Hindlimb muscle (tissue), 1 donor: ENCODE data around the gene ANKRD63. TPM values are rescaled to one million over a fixed set of nuclear protein-coding genes. Genes with fewer than 3 reads are reported as not detected.
A peak's percentile ranks its signal among the peaks of the same experiment; 100 is the strongest.

Experiments
- DNase-seq: peaks from one replicate; pipeline ENCODE4 v3.0.0-alpha.2; 2013
- polyA plus RNA-seq: library from polyadenylated mRNA; unstranded; fragments of 120-200 nt; gene quantifications from one replicate; pipeline ENCODE4 v1.2.1, GENCODE V29; 2013; ENCODE audit not compliant: insufficient read length

The ANKRD63 gene
- polyA plus RNA-seq, 1 donor = 0.40 TPM

DNA sequence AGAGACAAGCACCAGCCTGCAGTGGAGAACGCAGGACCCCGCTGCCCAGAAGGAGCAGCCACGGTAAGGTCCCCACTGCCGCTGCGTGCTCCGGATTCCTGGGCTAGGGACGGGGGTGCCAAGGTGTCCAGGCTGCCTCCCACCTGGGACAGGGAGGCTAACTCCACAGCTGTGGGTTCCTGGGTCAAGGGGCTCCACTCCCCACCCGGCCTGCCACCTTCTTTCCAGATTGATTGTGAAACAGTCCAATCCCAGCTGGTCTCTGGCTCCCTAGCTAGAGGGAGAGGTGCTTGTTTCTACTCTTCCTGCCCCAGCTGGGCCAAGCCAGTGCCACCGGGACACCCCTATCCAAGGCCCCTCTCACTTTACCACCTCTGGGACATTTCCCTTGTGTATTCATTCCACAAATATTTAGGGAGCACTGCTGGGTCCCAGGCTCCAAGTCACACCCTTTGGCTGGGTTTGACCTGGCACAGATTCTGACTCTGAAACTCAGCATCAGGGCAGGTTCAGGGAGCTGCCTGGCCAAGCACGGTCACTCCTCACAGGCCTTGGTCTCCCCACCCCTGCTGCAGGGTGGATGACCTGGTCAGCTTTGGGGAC lies 42.1 kb downstream of the ANKRD63 start:
- DNase-seq = no peak

- no peak for DNase-seq
Observed at GRCh38 chr15:40239693-40240618, 42.9 kb downstream of the ANKRD63 start.

DNA sequence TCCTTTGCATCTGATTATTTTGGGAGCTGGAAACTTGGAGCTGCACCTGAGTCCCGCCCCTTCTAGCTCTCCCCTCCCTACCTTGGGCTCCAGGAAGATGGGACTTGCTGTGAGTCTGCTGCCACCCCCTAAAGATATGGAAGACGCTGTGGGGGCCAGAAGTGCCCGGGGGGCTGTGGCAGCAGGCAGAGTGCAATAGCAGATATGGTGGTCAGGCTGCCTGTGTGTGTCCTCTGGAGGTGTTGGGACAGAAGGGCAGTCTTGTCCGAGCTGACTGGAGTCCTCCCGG lies 43.5 kb downstream of the ANKRD63 start:
- DNase-seq = no peak

DNA sequence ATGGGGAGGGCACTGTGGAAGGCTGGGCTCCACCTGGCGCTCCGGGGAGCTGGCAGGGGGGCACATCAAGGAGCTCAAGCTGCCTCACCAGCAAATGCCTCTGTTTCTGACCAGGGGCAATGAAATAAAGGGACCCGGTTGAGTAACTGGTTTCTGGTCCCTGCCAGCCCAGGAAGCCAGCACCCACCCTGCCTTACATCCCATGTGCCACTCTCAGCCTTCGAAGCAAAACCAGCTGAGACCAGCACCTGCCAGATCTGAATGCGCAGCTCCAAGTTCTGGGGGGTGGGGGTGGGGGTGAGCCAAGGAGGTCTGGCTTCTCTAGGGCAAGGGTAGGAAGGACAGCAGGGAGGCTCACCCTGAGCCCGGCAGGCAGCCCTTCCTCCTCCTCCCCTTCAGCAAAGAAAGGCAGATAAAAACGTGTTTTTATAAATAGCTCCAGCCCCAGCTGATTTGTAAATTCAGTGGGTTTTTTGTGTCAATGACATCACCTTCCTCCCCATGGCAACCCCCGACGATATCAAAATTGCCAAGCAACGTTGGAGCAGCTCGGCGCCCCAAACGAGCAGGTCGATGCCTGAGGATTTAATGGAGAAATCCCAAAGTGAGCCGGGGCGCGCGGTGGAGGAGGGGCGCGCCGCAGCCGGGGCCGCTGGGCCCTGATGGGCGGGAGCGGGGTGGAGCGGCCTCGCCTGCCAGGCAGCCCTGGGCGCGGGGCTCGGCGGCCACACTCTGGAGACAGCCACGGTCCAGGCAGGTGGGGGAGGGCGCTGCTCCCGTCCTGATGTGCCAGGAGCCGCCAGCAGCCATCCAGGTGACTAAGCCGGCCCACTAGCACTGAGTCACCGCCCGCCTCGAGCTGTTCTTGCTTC lies 44.1 kb downstream of the ANKRD63 start, which contains the start of gene PAK6:
Gene PAK6 (plus strand): TSS at position 532 of the 872 bp plus-strand sequence. CDS start 25,723 bp downstream, outside the sequence.
- peak; percentile 26 for DNase-seq

GRCh38 chr15:40235201-40235885 lies 47.5 kb downstream of the ANKRD63 start:
- DNase-seq = no peak

- no peak for DNase-seq
Observed at GRCh38 chr15:40234783-40235182, 48.1 kb downstream of the ANKRD63 start.

DNA sequence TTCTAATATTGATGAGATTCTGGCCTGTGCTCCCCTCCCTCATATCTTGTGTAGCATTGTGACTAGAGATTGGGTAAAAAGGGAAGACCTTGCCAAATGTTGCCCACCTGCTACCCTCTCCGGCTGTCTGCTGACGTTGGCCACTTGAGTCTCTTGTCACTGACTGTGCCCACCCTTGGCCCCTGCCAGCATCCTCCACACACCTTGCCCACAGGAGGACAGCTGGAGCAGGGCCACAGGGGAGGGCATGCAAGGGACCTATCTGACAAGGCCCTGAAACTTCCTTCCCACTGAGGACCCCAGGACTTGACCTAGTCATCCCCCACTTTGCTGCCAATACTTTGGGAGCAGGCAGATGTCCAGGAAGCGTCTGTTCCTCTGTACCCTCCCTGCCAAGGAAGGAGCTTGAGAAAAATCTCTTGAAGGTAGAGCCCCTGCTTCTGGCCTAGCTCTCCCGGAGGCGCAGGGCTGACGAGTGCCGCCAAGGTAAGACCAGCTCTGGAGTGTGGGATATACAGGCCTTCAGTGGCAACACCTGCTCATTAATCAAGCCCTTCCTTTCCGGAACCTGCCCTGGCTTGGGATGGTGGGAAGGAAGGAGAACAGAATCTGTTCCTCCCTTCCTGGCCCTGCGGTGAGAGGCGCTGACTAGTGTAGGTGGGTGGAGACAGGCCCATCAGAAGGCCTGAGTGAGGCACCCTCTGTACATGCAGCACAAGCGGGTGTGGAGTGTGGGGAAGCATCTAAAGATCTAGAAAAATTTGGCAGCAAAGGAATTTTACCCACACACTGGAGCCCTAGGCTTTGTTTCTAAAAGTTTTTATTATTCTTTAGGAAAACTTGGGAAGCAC lies 48.9 kb downstream of the ANKRD63 start:
- no peak for DNase-seq

- DNase-seq = no peak
Observed at GRCh38 chr15:40232625-40233070, 50.2 kb downstream of the ANKRD63 start.

Other genes starting within 250 kb of the ANKRD63 start
- 306 TPM for gene SRP14, start 243.9 kb downstream of the ANKRD63 start, polyA plus RNA-seq
- gene BMF, start 174.2 kb downstream of the ANKRD63 start, polyA plus RNA-seq = 12.5 TPM
- gene BUB1B, start 122.0 kb downstream of the ANKRD63 start, polyA plus RNA-seq = 7.8 TPM
- 0.76 TPM for gene PAK6, start 44.0 kb downstream of the ANKRD63 start, polyA plus RNA-seq
- 7.9 TPM for gene PLCB2, start 24.9 kb upstream of the ANKRD63 start, polyA plus RNA-seq
- 13.2 TPM for gene INAFM2, start 40.6 kb upstream of the ANKRD63 start, polyA plus RNA-seq
- 22.2 TPM for gene CCDC9B, start 57.9 kb upstream of the ANKRD63 start, polyA plus RNA-seq
- gene PHGR1, start 68.0 kb upstream of the ANKRD63 start, polyA plus RNA-seq = not detected
- gene DISP2, start 75.2 kb upstream of the ANKRD63 start, polyA plus RNA-seq = 1.4 TPM
- 16.8 TPM for gene KNSTRN, start 99.7 kb upstream of the ANKRD63 start, polyA plus RNA-seq
- 57.8 TPM for gene IVD, start 122.7 kb upstream of the ANKRD63 start, polyA plus RNA-seq
- gene BAHD1, start 157.9 kb upstream of the ANKRD63 start, polyA plus RNA-seq = 24.8 TPM
- 35.6 TPM for gene CHST14, start 187.9 kb upstream of the ANKRD63 start, polyA plus RNA-seq